ENCODE data around the gene KIF4B. TPM values are rescaled to one million over a fixed set of nuclear protein-coding genes. Genes with fewer than 3 reads are reported as not detected.

KIF4B gene
- total and polyA plus RNA-seq, 2 donors (not counting 3 experiments of a cell fraction or from before 2014, with no cell fraction given), result 0.44 TPM; not detected in 1

GRCh38 chr5:155040984-155041653 is 27.6 kb downstream of the KIF4B start:
- Histone ChIP-seq H3K9me1 (replicated peaks; ENCODE audit: control insufficient read depth, extremely low read depth, insufficient read depth, low read length) (no peaks in the 10 kb centered on the region), H3K36me3 (ENCODE audit: control insufficient read depth in 2 of 2, extremely low read depth in 1 of 2, insufficient read depth in 2 of 2, low read length in 2 of 2) (no peaks in the 10 kb centered on the region), H2AFZ (ENCODE audit: low read depth, low read length) (peak overlapping the region; percentile 13), H3K27ac (ENCODE audit: insufficient read depth, low read depth, low read length) (no peak overlapping the region), H4K20me1 (replicated peaks; ENCODE audit: control insufficient read depth, extremely low read depth, insufficient read depth, low read length) (no peaks in the 10 kb centered on the region), H3K4me1 (ENCODE audit: control insufficient read depth, extremely low read depth, insufficient read depth, low read length) (no peaks in the 10 kb centered on the region), H3K4me3 (replicated peaks in 1 of 3; ENCODE audit: insufficient read depth in 1 of 3, low read depth in 1 of 3, low read length in 3 of 3) (no peak overlapping the region), H3K27me3 (ENCODE audit: control insufficient read depth in 2 of 2, insufficient read depth in 2 of 2, low read length in 2 of 2) (no peaks in the 10 kb centered on the region), H3K9ac (replicated peaks; ENCODE audit: extremely low read depth, insufficient read depth, low read length) (no peak overlapping the region), H3K79me2 (ENCODE audit: control insufficient read depth, insufficient read depth, low read length) (no peaks in the 10 kb centered on the region), H3K4me2 (ENCODE audit: insufficient read depth, low read length) (peak overlapping the region; percentile 5), H3K9me3 (replicated peaks; ENCODE audit: control insufficient read depth, insufficient read depth, low read length) (no peaks in the 10 kb centered on the region)
- peak; percentile 4 for FAIRE-seq
- no TSS peak for BruUV-seq (replicated peaks)
- ChIA-PET CTCF (no interaction called here), POLR2A (no interaction called here)
- dilution Hi-C loops (cut with MboI; ENCODE audit: extremely low pct_ligation_motif_present, low sequenced_read_pairs) (no loop called here), intact Hi-C loops (cut with micrococcal nuclease) (loop anchor here (1.0 kb wide), 1 partner anchor 43 kb away; no protein-coding TSS in a partner anchor)
- DNase-seq (ENCODE audit: low read depth, low spot score), result peak; percentile 33
- TF ChIP-seq, protein P1, sequence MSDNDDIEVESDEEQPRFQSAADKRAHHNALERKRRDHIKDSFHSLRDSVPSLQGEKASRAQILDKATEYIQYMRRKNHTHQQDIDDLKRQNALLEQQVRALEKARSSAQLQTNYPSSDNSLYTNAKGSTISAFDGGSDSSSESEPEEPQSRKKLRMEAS (IDR thresholded peaks at IDR 0.05; ENCODE audit: insufficient read depth, insufficient read length), result no peak
- peak; percentile 37 for TF ChIP-seq JUN (IDR thresholded peaks at IDR 0.05; ENCODE audit: borderline replicate concordance, insufficient read depth, insufficient read length, low read depth)
- no peak for TF ChIP-seq CTCF (IDR thresholded peaks at IDR 0.05; ENCODE audit: extremely low read depth in 1 of 2, insufficient read depth in 1 of 2, low read depth in 1 of 2, low read length in 2 of 2)
- peak; percentile 61 for TF ChIP-seq FOS (IDR thresholded peaks at IDR 0.05; ENCODE audit: borderline replicate concordance, insufficient read depth, low read length)

GRCh38 chr5:155044591-155044990 is 31.0 kb downstream of the KIF4B start:
- TF ChIP-seq, protein P1 (IDR thresholded peaks at IDR 0.05; ENCODE audit: insufficient read depth, insufficient read length), result no peak
- TF ChIP-seq EZH2 (IDR thresholded peaks at IDR 0.05; ENCODE audit: borderline replicate concordance, low read depth, low read length, severe bottlenecking) (no peak), MYC (IDR thresholded peaks at IDR 0.05; ENCODE audit: low read depth, low read length) (no peak), FOS (IDR thresholded peaks at IDR 0.05; ENCODE audit: borderline replicate concordance, insufficient read depth, low read length) (no peak), POLR2AphosphoS5 (IDR thresholded peaks at IDR 0.05; ENCODE audit: insufficient read depth, low read depth, low read length) (no peak), GATA2 (IDR thresholded peaks at IDR 0.05; ENCODE audit: insufficient read depth, insufficient read length, low read depth, low read length) (no peak), JUN (IDR thresholded peaks at IDR 0.05; ENCODE audit: borderline replicate concordance, insufficient read depth, insufficient read length, low read depth) (no peak)
- dilution Hi-C loops (cut with MboI; ENCODE audit: extremely low pct_ligation_motif_present, low sequenced_read_pairs), result no loop called here
- Histone ChIP-seq H3K27ac (ENCODE audit: insufficient read depth, low read depth, low read length) (no peak overlapping the region), H3K27me3 (ENCODE audit: control insufficient read depth in 2 of 2, insufficient read depth in 2 of 2, low read length in 2 of 2) (no peaks in the 10 kb centered on the region), H3K9me1 (replicated peaks; ENCODE audit: control insufficient read depth, extremely low read depth, insufficient read depth, low read length) (no peaks in the 10 kb centered on the region), H3K9ac (replicated peaks; ENCODE audit: extremely low read depth, insufficient read depth, low read length) (no peak overlapping the region), H3K36me3 (ENCODE audit: control insufficient read depth in 2 of 2, extremely low read depth in 1 of 2, insufficient read depth in 2 of 2, low read length in 2 of 2) (no peaks in the 10 kb centered on the region), H3K4me1 (ENCODE audit: control insufficient read depth, extremely low read depth, insufficient read depth, low read length) (no peaks in the 10 kb centered on the region), H3K79me2 (ENCODE audit: control insufficient read depth, insufficient read depth, low read length) (no peaks in the 10 kb centered on the region), H4K20me1 (replicated peaks; ENCODE audit: control insufficient read depth, extremely low read depth, insufficient read depth, low read length) (no peaks in the 10 kb centered on the region), H3K9me3 (replicated peaks; ENCODE audit: control insufficient read depth, insufficient read depth, low read length) (no peaks in the 10 kb centered on the region), H3K4me3 (replicated peaks in 1 of 3; ENCODE audit: insufficient read depth in 1 of 3, low read depth in 1 of 3, low read length in 3 of 3) (no peak overlapping the region), H3K4me2 (ENCODE audit: insufficient read depth, low read length) (no peak overlapping the region), H2AFZ (ENCODE audit: low read depth, low read length) (no peak overlapping the region)
- DNase-seq (ENCODE audit: low read depth, low spot score), result no peak
- CTCF ChIA-PET, result no interaction called here
- FAIRE-seq, result no peak
- POLR2A ChIA-PET, result no interaction called here
- intact Hi-C loops (cut with micrococcal nuclease), result no loop called here
- no TSS peak for BruUV-seq (replicated peaks)
